ENCODE results near the gene LHX6. TPM values are rescaled to one million over a fixed set of nuclear protein-coding genes. Genes with fewer than 3 reads are reported as not detected.

Gene LHX6
- total and polyA plus RNA-seq, 2 donors (not counting 1 experiment from before 2014, with no cell fraction given): 0.09 TPM; not detected in 1

- TF ChIP-seq EZH2 (IDR thresholded peaks at IDR 0.05; ENCODE audit: low read length, missing control alignments): no peak
- no peak for TF ChIP-seq CTCF (conservative IDR thresholded peaks at IDR 0.05 in 1 of 2, IDR thresholded peaks at IDR 0.05 in 1 of 2; ENCODE audit: low read depth in 1 of 2, low read length in 2 of 2)
- Histone ChIP-seq H3K79me2 (ENCODE audit: control insufficient read depth, insufficient read depth, low read length) (no peaks in the 10 kb centered on the region), H3K9me3 (ENCODE audit: control insufficient read depth, insufficient read depth, low read depth, low read length) (no peaks in the 10 kb centered on the region), H3K36me3 (ENCODE audit: control insufficient read depth, insufficient read depth, low read length) (no peaks in the 10 kb centered on the region), H3K9ac (ENCODE audit: insufficient read depth, low read length) (no peak overlapping the region), H3K4me1 (ENCODE audit: control insufficient read depth, extremely low read depth, insufficient read depth, low read length) (peaks cover 3% of the 10 kb centered on the region), H3K27me3 (ENCODE audit: control insufficient read depth, insufficient read depth, low read length) (no peaks in the 10 kb centered on the region), H3K4me3 (replicated peaks in 1 of 4; ENCODE audit: control extremely low read depth in 1 of 4, insufficient read depth in 1 of 4, low read depth in 3 of 4, low read length in 4 of 4) (no peak overlapping the region), H2AFZ (ENCODE audit: low read length) (no peak overlapping the region), H4K20me1 (ENCODE audit: control insufficient read depth, extremely low read depth, insufficient read depth, low read length) (no peaks in the 10 kb centered on the region), H3K27ac (ENCODE audit: insufficient read depth, low read length) (no peak overlapping the region), H3K4me2 (ENCODE audit: extremely low read depth, insufficient read depth, low read length) (no peak overlapping the region)
- DNase-seq (ENCODE audit: low read depth in 2 of 2): no peak
These were observed 36.4 kb downstream of the LHX6 start for GRCh38 chr9:122192261-122192875.

GRCh38 chr9:122191584-122191983 lies 37.2 kb downstream of the LHX6 start:
- no peak overlapping the region for H2AFZ ChIP-seq (ENCODE audit: low read length)
- DNase-seq (ENCODE audit: low read depth in 2 of 2): no peak

More at GRCh38 chr9:122191584-122191983, 37.2 kb downstream of the LHX6 start:
- Histone ChIP-seq H3K79me2 (ENCODE audit: control insufficient read depth, insufficient read depth, low read length) (no peaks in the 10 kb centered on the region), H3K36me3 (ENCODE audit: control insufficient read depth, insufficient read depth, low read length) (no peaks in the 10 kb centered on the region), H3K4me3 (replicated peaks in 1 of 4; ENCODE audit: control extremely low read depth in 1 of 4, insufficient read depth in 1 of 4, low read depth in 3 of 4, low read length in 4 of 4) (no peak overlapping the region), H3K27ac (ENCODE audit: insufficient read depth, low read length) (no peak overlapping the region), H3K27me3 (ENCODE audit: control insufficient read depth, insufficient read depth, low read length) (no peaks in the 10 kb centered on the region), H3K9me3 (ENCODE audit: control insufficient read depth, insufficient read depth, low read depth, low read length) (no peaks in the 10 kb centered on the region), H3K4me1 (ENCODE audit: control insufficient read depth, extremely low read depth, insufficient read depth, low read length) (peaks cover 3% of the 10 kb centered on the region), H3K4me2 (ENCODE audit: extremely low read depth, insufficient read depth, low read length) (no peak overlapping the region), H4K20me1 (ENCODE audit: control insufficient read depth, extremely low read depth, insufficient read depth, low read length) (no peaks in the 10 kb centered on the region), H3K9ac (ENCODE audit: insufficient read depth, low read length) (no peak overlapping the region)
- TF ChIP-seq CTCF (conservative IDR thresholded peaks at IDR 0.05 in 1 of 2, IDR thresholded peaks at IDR 0.05 in 1 of 2; ENCODE audit: low read depth in 1 of 2, low read length in 2 of 2) (no peak), EZH2 (IDR thresholded peaks at IDR 0.05; ENCODE audit: low read length, missing control alignments) (no peak)

Measured in fibroblast of lung (primary cell).